Endothelial cell of umbilical vein (primary cell): ENCODE measurements around the gene CLDND1. TPM values are rescaled to one million over a fixed set of nuclear protein-coding genes. Genes with fewer than 3 reads are reported as not detected.

ENCODE experiments used
- BruUV-seq: library from RNA; stranded (reverse); fragments of 400-500 nt; replicated peaks from 2 replicates; lab custom pipeline; 2021; lab: Mats Ljungman, UMichigan
- CTCF ChIA-PET: fragments of 300-600, 350-600 bp; sonication (Branson Sonifier 250); formaldehyde crosslinking; loops from one replicate; lab custom pipeline; 2021; ENCODE audit warnings: antibody characterized with exemption, inconsistent platforms; lab: Charles Lee
- POLR2A ChIA-PET: fragments of 300-600, 350-600 bp; sonication (Branson Sonifier 250); formaldehyde crosslinking; loops from one replicate; lab custom pipeline; 2021; ENCODE audit warnings: antibody characterized with exemption, inconsistent platforms; lab: Charles Lee
- DNase-seq: peaks from one replicate; pipeline ENCODE4 v3.0.0-alpha.2; 2011; ENCODE audit warnings: low read depth, low spot score
- FAIRE-seq: peaks from 2 replicates; lab custom pipeline; 2011; peaks lifted over from hg19 to GRCh38; lab: Jason Lieb, UNC
- H2AFZ ChIP-seq: 2 replicates; pipeline ENCODE4 v1.6.0; 2012; ENCODE audit warnings: low read depth, low read length, control low read depth, inconsistent platforms
- H3K27ac ChIP-seq: 2 replicates; pipeline ENCODE4 v1.5.1; 2011; ENCODE audit warnings: low read depth, mild to moderate bottlenecking, control low read depth, low read length, moderate library complexity; ENCODE audit not compliant: insufficient read depth
- H3K27me3 ChIP-seq, 2 experiments: 2 replicates each; pipeline versions ENCODE4 v1.6.0 to v1.6.1; 2011; ENCODE audit warnings: low read length in 2 of 2, mixed read lengths in 1 of 2; ENCODE audit not compliant: control insufficient read depth in 2 of 2, insufficient read depth in 2 of 2
- H3K36me3 ChIP-seq, 2 experiments: 2 replicates in 1 of 2; 3 replicates in 1 of 2; pipeline ENCODE4 v1.5.1; 2011; ENCODE audit warnings: low read length in 2 of 2, mild to moderate bottlenecking in 1 of 2, moderate library complexity in 1 of 2; ENCODE audit not compliant: control insufficient read depth in 2 of 2, insufficient read depth in 2 of 2; ENCODE audit errors: extremely low read depth in 1 of 2
- H3K4me1 ChIP-seq: 3 replicates; pipeline ENCODE4 v1.5.1; 2011; ENCODE audit warnings: mild to moderate bottlenecking, low read length; ENCODE audit not compliant: control insufficient read depth, insufficient read depth; ENCODE audit errors: extremely low read depth
- H3K4me2 ChIP-seq: 2 replicates; pipeline ENCODE4 v1.6.1; 2011; ENCODE audit warnings: low read length, control low read depth, mixed read lengths; ENCODE audit not compliant: insufficient read depth
- H3K4me3 ChIP-seq, 3 experiments: fragments of 200-600 bp in 1 of 3; sonication (generic), shearing (Covaris generic) in 1 of 3; replicated peaks in 1 of 3; 2 replicates each; pipeline ENCODE4 v1.5.1; 2011 to 2016; ENCODE audit warnings: control low read depth in 3 of 3, low read length in 3 of 3, mild to moderate bottlenecking in 2 of 3, inconsistent platforms in 1 of 3, low read depth in 1 of 3, moderate library complexity in 1 of 3; ENCODE audit not compliant: insufficient read depth in 1 of 3
- H3K79me2 ChIP-seq: 2 replicates; pipeline ENCODE4 v1.6.0; 2012; ENCODE audit warnings: low read length, inconsistent platforms; ENCODE audit not compliant: control insufficient read depth, insufficient read depth
- H3K9ac ChIP-seq: replicated peaks from 2 replicates; pipeline ENCODE3; 2011; ENCODE audit warnings: low read length, control low read depth; ENCODE audit not compliant: insufficient read depth; ENCODE audit errors: extremely low read depth
- H3K9me1 ChIP-seq: replicated peaks from 3 replicates; pipeline ENCODE4 v1.6.0; 2011; ENCODE audit warnings: mild to moderate bottlenecking, low read length; ENCODE audit not compliant: control insufficient read depth, insufficient read depth; ENCODE audit errors: extremely low read depth
- H3K9me3 ChIP-seq: replicated peaks from 2 replicates; pipeline ENCODE4 v1.5.1; 2012; ENCODE audit warnings: low read length, inconsistent platforms; ENCODE audit not compliant: control insufficient read depth, insufficient read depth
- H4K20me1 ChIP-seq: replicated peaks from 2 replicates; pipeline ENCODE3; 2011; ENCODE audit warnings: mild to moderate bottlenecking, low read length; ENCODE audit not compliant: control insufficient read depth, insufficient read depth; ENCODE audit errors: extremely low read depth
- CTCF ChIP-seq, 2 donors: IDR thresholded peaks; 1 replicate in 1 of 2; 2 replicates in 1 of 2; pipeline ENCODE4 v1.5.1; 2011; ENCODE audit warnings: low read length in 2 of 2, mild to moderate bottlenecking in 2 of 2, moderate library complexity in 2 of 2, control low read depth in 1 of 2, inconsistent platforms in 1 of 2, low read depth in 1 of 2; ENCODE audit not compliant: insufficient read depth in 1 of 2; ENCODE audit errors: extremely low read depth in 1 of 2
- EZH2 ChIP-seq: IDR thresholded peaks from 2 replicates; pipeline ENCODE4 v1.6.1; 2012; ENCODE audit warnings: borderline replicate concordance, low read depth, mild to moderate bottlenecking, moderate library complexity, low read length, inconsistent platforms; ENCODE audit not compliant: severe bottlenecking
- FOS ChIP-seq: IDR thresholded peaks from 2 replicates; pipeline ENCODE4 v1.6.1; 2011; ENCODE audit warnings: mild to moderate bottlenecking, low read length, moderate library complexity, borderline replicate concordance; ENCODE audit not compliant: insufficient read depth
- GATA2 ChIP-seq: IDR thresholded peaks from 2 replicates; pipeline ENCODE4 v1.7.0; 2011; ENCODE audit warnings: low read depth, mild to moderate bottlenecking, moderate library complexity, mixed read lengths, low read length; ENCODE audit not compliant: insufficient read length, insufficient read depth
- JUN ChIP-seq: IDR thresholded peaks from 2 replicates; pipeline ENCODE4 v1.6.1; 2011; ENCODE audit warnings: borderline replicate concordance, low read depth; ENCODE audit not compliant: insufficient read length, insufficient read depth
- MAX ChIP-seq: IDR thresholded peaks from 2 replicates; pipeline ENCODE4 v1.6.1; 2011; ENCODE audit not compliant: insufficient read depth, insufficient read length
- MYC ChIP-seq: IDR thresholded peaks from one replicate; pipeline ENCODE4 v1.6.1; 2011; ENCODE audit warnings: mild to moderate bottlenecking, low read depth, low read length
- POLR2A ChIP-seq: IDR thresholded peaks from 2 replicates; pipeline ENCODE4 v1.6.1; 2012; ENCODE audit warnings: low read depth, mild to moderate bottlenecking, control low read depth, low read length
- POLR2AphosphoS5 ChIP-seq: IDR thresholded peaks from 2 replicates; pipeline ENCODE4 v1.6.1; 2012; ENCODE audit warnings: low read depth, mild to moderate bottlenecking, control low read depth, low read length, moderate library complexity; ENCODE audit not compliant: insufficient read depth
- dilution Hi-C: fragments of 300-500 bp; cut with MboI; formaldehyde crosslinking; loops from one replicate; pipeline ENCODE4 v1.15.0; 2019; ENCODE audit warnings: low sequenced_read_pairs; ENCODE audit not compliant: extremely low pct_ligation_motif_present
- intact Hi-C: fragments of 100-400 bp; cut with micrococcal nuclease; formaldehyde crosslinking; loops from one replicate; pipeline ENCODE4 v1.10.0; 2022
- polyA plus RNA-seq, 4 experiments: library from polyadenylated mRNA; depleted of rRNA in 3 of 4; stranded (reverse) in 3 of 4; unstranded in 1 of 4; fragments of >200 nt; gene quantifications; 2 replicates each; pipeline versions ENCODE4 v1.2.1 to v1.2.3, GENCODE V29; 2011 to 2012; ENCODE audit warnings: missing spikeins in 1 of 4
- total RNA-seq: library from RNA; stranded (reverse); gene quantifications from 2 replicates; pipeline ENCODE4 v1.2.3, GENCODE V29; 2021

The CLDND1 gene
- total and polyA plus RNA-seq, 2 donors (not counting 3 experiments of a cell fraction or from before 2014, with no cell fraction given): 101 to 214 TPM

GRCh38 chr3:98513736-98514135, 9.0 kb downstream of the CLDND1 start:
- H3K79me2 ChIP-seq: no peaks in the 10 kb centered on the region
- no peak for TF ChIP-seq POLR2A
- TF ChIP-seq CTCF (IDR thresholded peaks at IDR 0.05; ENCODE audit: extremely low read depth in 1 of 2, insufficient read depth in 1 of 2, low read depth in 1 of 2, low read length in 2 of 2): no peak
- no peak for TF ChIP-seq MAX
- TF ChIP-seq EZH2: no peak
- no peak for TF ChIP-seq FOS
- TF ChIP-seq MYC: no peak
- no peak for TF ChIP-seq GATA2
- TF ChIP-seq POLR2AphosphoS5: no peak
- no peak for TF ChIP-seq JUN
- no TSS peak for BruUV-seq
- no peak for DNase-seq
- no peaks in the 10 kb centered on the region for H4K20me1 ChIP-seq
- no peaks in the 10 kb centered on the region for H3K9me1 ChIP-seq
- no peak overlapping the region for H3K4me3 ChIP-seq
- no peak overlapping the region for H3K9ac ChIP-seq
- ChIA-PET POLR2A (no interaction called here), CTCF (no interaction called here)
- H3K27ac ChIP-seq: no peak overlapping the region
- H3K36me3 ChIP-seq: peaks cover 4 to 11% of the 10 kb centered on the region in 2 experiments
- H2AFZ ChIP-seq: no peak overlapping the region
- FAIRE-seq: no peak
- H3K27me3 ChIP-seq: no peaks in the 10 kb centered on the region
- no peaks in the 10 kb centered on the region for H3K9me3 ChIP-seq
- dilution Hi-C loops: no loop called here
- intact Hi-C loops: no loop called here
- no peak overlapping the region for H3K4me2 ChIP-seq
- H3K4me1 ChIP-seq: peaks cover 2% of the 10 kb centered on the region
